Tibial nerve (tissue), 4 donors: ENCODE measurements around the gene ZNF382. TPM values are rescaled to one million over a fixed set of nuclear protein-coding genes. Genes with fewer than 3 reads are reported as not detected.

ENCODE experiments used
- DNase-seq, 2 donors: peaks; one replicate each; pipeline ENCODE4 v3.0.0-alpha.2; 2019; ENCODE audit warnings: low spot score in 2 of 2
- H3K27ac ChIP-seq, 4 donors: fragments of 200-600 bp; sonication (generic) in 3 of 4; one replicate each; pipeline ENCODE4 v1.5.1; 2017 to 2019; ENCODE audit warnings: mild to moderate bottlenecking in 1 of 4
- H3K27me3 ChIP-seq, 2 donors: fragments of 200-600 bp; sonication (generic) in 1 of 2; one replicate each; pipeline versions ENCODE4 v1.5.1 to v1.6.0; 2017 to 2019
- H3K36me3 ChIP-seq, 3 donors: fragments of 200-600 bp; sonication (generic); one replicate each; pipeline ENCODE4 v1.5.1; 2018 to 2019
- H3K4me1 ChIP-seq, 4 donors: fragments of 200-600 bp; sonication (generic) in 3 of 4; one replicate each; pipeline ENCODE4 v1.5.1; 2017 to 2019
- H3K4me3 ChIP-seq, 4 donors: fragments of 200-600 bp; sonication (generic) in 3 of 4; one replicate each; pipeline ENCODE4 v1.5.1; 2017 to 2019; ENCODE audit warnings: mild to moderate bottlenecking in 1 of 4, moderate library complexity in 1 of 4
- H3K9me3 ChIP-seq, 4 donors: fragments of 200-600 bp; sonication (generic) in 3 of 4; one replicate each; pipeline ENCODE4 v1.5.1; 2017 to 2019
- CTCF ChIP-seq, 5 experiments: fragments of 200-600 bp in 3 of 5; fragments of 450-650 bp in 2 of 5; sonication (generic) in 3 of 5; IDR thresholded peaks; one replicate each; pipeline ENCODE4 v1.5.1; 2016 to 2019; ENCODE audit warnings: antibody characterized with exemption in 5 of 5, mild to moderate bottlenecking in 3 of 5, moderate library complexity in 2 of 5
- EP300 ChIP-seq, 2 donors: sonication (generic); formaldehyde crosslinking; IDR thresholded peaks; one replicate each; pipeline ENCODE4 v1.6.1; 2017; ENCODE audit warnings: antibody characterized with exemption in 2 of 2, mild to moderate bottlenecking in 1 of 2
- POLR2A ChIP-seq, 2 donors: fragments of 450-650 bp; IDR thresholded peaks; one replicate each; pipeline ENCODE4 v1.6.1; 2017; ENCODE audit warnings: antibody characterized with exemption in 2 of 2, mild to moderate bottlenecking in 2 of 2, moderate library complexity in 2 of 2
- WGBS, 2 donors: methylation state at CpG; one replicate each; pipeline ENCODE4 v1.1.5; 2018; 5-methylcytosine and 5-hydroxymethylcytosine counted together
- total RNA-seq, 4 donors: library from RNA; depleted of rRNA; stranded (reverse); fragments of >200 nt; gene quantifications; one replicate each; pipeline ENCODE4 v1.1.0, GENCODE V29; 2016

ZNF382 gene
- total RNA-seq, 4 donors from 2014 or later, result 6.9 to 10.1 (median 9.4) TPM

- Histone ChIP-seq H3K9me3 (peaks cover 0 to 26% (median 2%) of the 10 kb centered on the region in 4 donors), H3K4me3 (peak overlapping the region; percentile 39 to 80 (median 63)), H3K36me3 (peaks cover 0 to 32% (median 0%) of the 10 kb centered on the region in 3 donors), H3K27me3 (no peaks in the 10 kb centered on the region), H3K27ac (peak overlapping the region; percentile 41 to 87 (median 80)), H3K4me1 (peaks cover 0 to 20% (median 6%) of the 10 kb centered on the region in 4 donors)
- 0 to 1% methylated on average over 12 to 15 of the region's 21 CpGs for WGBS, 2 donors
- TF ChIP-seq POLR2A (IDR thresholded peaks at IDR 0.05), result no peak
- TF ChIP-seq CTCF (IDR thresholded peaks at IDR 0.05), result no peak
- no peak for TF ChIP-seq EP300 (IDR thresholded peaks at IDR 0.05)
- DNase-seq, result peak in 1 of 2 donors; percentile 9
Observed at GRCh38 chr19:36604656-36605100, 435 bp upstream of the ZNF382 start.

- Histone ChIP-seq H3K36me3 (peaks cover 0 to 40% (median 0%) of the 10 kb centered on the region in 3 donors), H3K27ac (peak overlapping the region in 3 of 4 donors; percentile 41 to 87 (median 77)), H3K4me1 (peaks cover 0 to 20% (median 6%) of the 10 kb centered on the region in 4 donors), H3K4me3 (peak overlapping the region; percentile 39 to 80 (median 63)), H3K27me3 (no peaks in the 10 kb centered on the region), H3K9me3 (peaks cover 0 to 33% (median 0%) of the 10 kb centered on the region in 4 donors)
- TF ChIP-seq EP300 (IDR thresholded peaks at IDR 0.05) (no peak), CTCF (IDR thresholded peaks at IDR 0.05) (no peak), POLR2A (IDR thresholded peaks at IDR 0.05) (no peak)
- DNase-seq, result no peak
- WGBS, 2 donors, result 0% methylated on average over 1 of the region's 1 CpG
Observed at GRCh38 chr19:36605877-36606478, 865 bp downstream of the ZNF382 start.

DNA sequence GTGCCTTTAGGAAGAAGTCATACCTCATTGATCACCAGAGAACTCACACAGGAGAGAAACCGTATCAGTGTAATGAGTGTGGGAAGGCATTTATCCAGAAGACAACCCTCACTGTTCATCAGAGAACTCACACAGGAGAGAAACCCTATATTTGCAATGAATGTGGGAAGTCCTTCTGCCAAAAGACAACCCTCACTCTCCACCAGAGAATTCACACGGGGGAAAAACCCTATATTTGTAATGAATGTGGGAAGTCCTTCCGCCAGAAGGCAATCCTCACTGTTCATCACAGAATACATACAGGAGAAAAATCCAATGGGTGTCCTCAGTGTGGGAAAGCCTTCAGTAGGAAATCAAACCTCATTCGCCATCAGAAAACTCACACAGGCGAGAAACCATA is 21.9 kb downstream of the ZNF382 start:
- no peak for TF ChIP-seq CTCF (IDR thresholded peaks at IDR 0.05)
- TF ChIP-seq POLR2A (IDR thresholded peaks at IDR 0.05), result no peak
- TF ChIP-seq EP300 (IDR thresholded peaks at IDR 0.05), result no peak
- DNase-seq, result no peak
- Histone ChIP-seq H3K9me3 (peaks cover 2 to 100% (median 53%) of the 10 kb centered on the region in 4 donors), H3K27ac (no peak overlapping the region), H3K4me3 (no peak overlapping the region), H3K36me3 (peaks cover 0 to 98% (median 0%) of the 10 kb centered on the region in 3 donors), H3K27me3 (no peaks in the 10 kb centered on the region), H3K4me1 (no peaks in the 10 kb centered on the region)
- 98% methylated on average over 5 of the region's 5 CpGs for WGBS, 2 donors

- H3K4me3 ChIP-seq, result no peak overlapping the region
- peaks cover 10 to 95% (median 22%) of the 10 kb centered on the region in 3 donors for H3K36me3 ChIP-seq
- no peak for DNase-seq
- H3K4me1 ChIP-seq, result no peaks in the 10 kb centered on the region
- H3K27me3 ChIP-seq, result no peaks in the 10 kb centered on the region
- peaks cover 18 to 100% (median 60%) of the 10 kb centered on the region in 4 donors for H3K9me3 ChIP-seq
- no peak overlapping the region for H3K27ac ChIP-seq
- no peak for TF ChIP-seq CTCF (IDR thresholded peaks at IDR 0.05)
- TF ChIP-seq POLR2A (IDR thresholded peaks at IDR 0.05), result no peak
- TF ChIP-seq EP300 (IDR thresholded peaks at IDR 0.05), result no peak
- 98 to 100% methylated on average over 2 of the region's 2 CpGs for WGBS, 2 donors
Observed at GRCh38 chr19:36635342-36635741, 30.2 kb downstream of the ZNF382 start.

- no peaks in the 10 kb centered on the region for H3K4me1 ChIP-seq
- H3K9me3 ChIP-seq, result peaks cover 12 to 100% (median 64%) of the 10 kb centered on the region in 4 donors
- peaks cover 10 to 100% (median 28%) of the 10 kb centered on the region in 3 donors for H3K36me3 ChIP-seq
- H3K27ac ChIP-seq, result no peak overlapping the region
- no peak overlapping the region for H3K4me3 ChIP-seq
- 97 to 98% methylated on average over 5 of the region's 5 CpGs for WGBS, 2 donors
- no peak for TF ChIP-seq POLR2A (IDR thresholded peaks at IDR 0.05)
- no peak for TF ChIP-seq EP300 (IDR thresholded peaks at IDR 0.05)
- TF ChIP-seq CTCF (IDR thresholded peaks at IDR 0.05), result no peak
- no peaks in the 10 kb centered on the region for H3K27me3 ChIP-seq
- DNase-seq, result no peak
Observed at GRCh38 chr19:36638862-36639510, 33.9 kb downstream of the ZNF382 start.
